Mesodermal cell (in vitro differentiated cells): ENCODE results near the gene NYAP1.

Experiments used
- H3K27ac ChIP-seq: 2 replicates; pipeline ENCODE4 v1.7.0; 2013; ENCODE audit warnings: mild to moderate bottlenecking, low read depth, low read length, moderate library complexity; ENCODE audit not compliant: severe bottlenecking
- H3K36me3 ChIP-seq: 2 replicates; pipeline ENCODE4 v1.7.1; 2013; ENCODE audit warnings: mild to moderate bottlenecking, low read length, moderate library complexity; ENCODE audit not compliant: control insufficient read depth, insufficient read depth
- H3K4me1 ChIP-seq: one replicate; pipeline ENCODE4 v1.7.1; 2013; ENCODE audit warnings: mild to moderate bottlenecking, low read length; ENCODE audit not compliant: insufficient read depth, control insufficient read depth, poor library complexity, severe bottlenecking
- H3K4me3 ChIP-seq: 2 replicates; pipeline ENCODE4 v1.7.0; 2013; ENCODE audit warnings: low read length, control low read depth, mild to moderate bottlenecking; ENCODE audit not compliant: insufficient read depth, poor library complexity, severe bottlenecking; ENCODE audit errors: extremely low read depth
- H3K9me3 ChIP-seq: 2 replicates; pipeline ENCODE4 v1.7.1; 2013; ENCODE audit warnings: mild to moderate bottlenecking, low read length, moderate library complexity; ENCODE audit not compliant: control insufficient read depth
- WGBS, 2 experiments: methylation state at CpG; one replicate each; pipeline ENCODE4 v1.1.5; 2013; ENCODE audit warnings: missing lambda C conversion rate in 2 of 2; ENCODE audit not compliant: insufficient coverage in 2 of 2; 5-methylcytosine and 5-hydroxymethylcytosine counted together

NYAP1 gene

GRCh38 chr7:100464210-100464660, 19.5 kb upstream of the NYAP1 start, which contains the start of gene SPACDR:
Gene SPACDR, minus strand, starts transcription at chr7:100464260. Its CDS starts 235 bp downstream, at chr7:100464025.
- 69 to 76% methylated on average over 2 to 3 of the region's 7 CpGs for WGBS, 2 experiments

GRCh38 chr7:100464791-100465190, 18.9 kb upstream of the NYAP1 start:
- H3K4me3 ChIP-seq = no peak overlapping the region
- peaks cover 14% of the 10 kb centered on the region for H3K4me1 ChIP-seq
- peaks cover 24% of the 10 kb centered on the region for H3K36me3 ChIP-seq
- no peak overlapping the region for H3K27ac ChIP-seq
- H3K9me3 ChIP-seq = no peaks in the 10 kb centered on the region
- WGBS, 2 experiments = 96 to 100% methylated on average over 2 of the region's 2 CpGs

More at GRCh38 chr7:100464210-100464660, 19.5 kb upstream of the NYAP1 start, which contains the start of gene SPACDR:
- Histone ChIP-seq H3K4me1 (peaks cover 14% of the 10 kb centered on the region), H3K4me3 (no peak within 1 kb of the TSS), H3K9me3 (no peaks in the 10 kb centered on the region), H3K27ac (no peak within 1 kb of the TSS), H3K36me3 (peaks cover 22% of the 10 kb centered on the region)

GRCh38 chr7:100465299-100465698, 18.4 kb upstream of the NYAP1 start:
- peaks cover 26% of the 10 kb centered on the region for H3K36me3 ChIP-seq
- no peaks in the 10 kb centered on the region for H3K9me3 ChIP-seq
- no peak overlapping the region for H3K4me3 ChIP-seq
- no peak overlapping the region for H3K27ac ChIP-seq
- peaks cover 14% of the 10 kb centered on the region for H3K4me1 ChIP-seq
- 83 to 85% methylated on average over 7 of the region's 8 CpGs for WGBS, 2 experiments

GRCh38 chr7:100465702-100466311, 17.9 kb upstream of the NYAP1 start:
- H3K36me3 ChIP-seq = peaks cover 26% of the 10 kb centered on the region
- H3K4me3 ChIP-seq = no peak overlapping the region
- 25 to 26% methylated on average over 11 to 15 of the region's 17 CpGs for WGBS, 2 experiments
- no peak overlapping the region for H3K27ac ChIP-seq
- H3K9me3 ChIP-seq = no peaks in the 10 kb centered on the region
- peaks cover 14% of the 10 kb centered on the region for H3K4me1 ChIP-seq

- Histone ChIP-seq H3K9me3 (no peaks in the 10 kb centered on the region), H3K27ac (no peak overlapping the region), H3K4me1 (peaks cover 14% of the 10 kb centered on the region), H3K36me3 (peaks cover 33% of the 10 kb centered on the region), H3K4me3 (no peak overlapping the region)
- 88 to 93% methylated on average over 14 to 25 of the region's 32 CpGs for WGBS, 2 experiments
These were observed 16.8 kb upstream of the NYAP1 start for GRCh38 chr7:100466653-100467605.

GRCh38 chr7:100467638-100468373, 15.9 kb upstream of the NYAP1 start:
- Histone ChIP-seq H3K4me3 (no peak overlapping the region), H3K27ac (no peak overlapping the region), H3K9me3 (no peaks in the 10 kb centered on the region), H3K4me1 (peaks cover 16% of the 10 kb centered on the region), H3K36me3 (peaks cover 35% of the 10 kb centered on the region)
- WGBS, 2 experiments = 95 to 96% methylated on average over 10 to 18 of the region's 22 CpGs

GRCh38 chr7:100469227-100470044, 14.3 kb upstream of the NYAP1 start:
- no peaks in the 10 kb centered on the region for H3K9me3 ChIP-seq
- peaks cover 44% of the 10 kb centered on the region for H3K36me3 ChIP-seq
- H3K4me3 ChIP-seq = no peak overlapping the region
- peaks cover 13% of the 10 kb centered on the region for H3K4me1 ChIP-seq
- 20 to 41% methylated on average over 7 to 12 of the region's 13 CpGs for WGBS, 2 experiments
- no peak overlapping the region for H3K27ac ChIP-seq

- 95 to 100% methylated on average over 1 to 2 of the region's 4 CpGs for WGBS, 2 experiments
- Histone ChIP-seq H3K36me3 (peaks cover 48% of the 10 kb centered on the region), H3K4me3 (no peak overlapping the region), H3K27ac (no peak overlapping the region), H3K4me1 (peaks cover 14% of the 10 kb centered on the region), H3K9me3 (no peaks in the 10 kb centered on the region)
These were observed 12.7 kb upstream of the NYAP1 start for GRCh38 chr7:100471021-100471420.

- Histone ChIP-seq H3K4me1 (peaks cover 23% of the 10 kb centered on the region), H3K36me3 (peaks cover 48% of the 10 kb centered on the region), H3K27ac (peak overlapping the region; percentile 33), H3K9me3 (no peaks in the 10 kb centered on the region), H3K4me3 (no peak overlapping the region)
- 71 to 91% methylated on average over 4 to 13 of the region's 16 CpGs for WGBS, 2 experiments
These were observed 11.4 kb upstream of the NYAP1 start for GRCh38 chr7:100472121-100472851.
